Activated CD8-positive, alpha-beta memory T cell treated with anti-CD3 and anti-CD28 coated beads for 36 hours (primary cell): Measurements from ENCODE around the gene MICU1. TPM values are rescaled to one million over a fixed set of nuclear protein-coding genes. Genes with fewer than 3 reads are reported as not detected.

Experiments used
- CTCF ChIA-PET: fragments of 350-600 bp; sonication (Branson Sonifier 250); formaldehyde crosslinking; loops from one replicate; lab custom pipeline; 2021; ENCODE audit warnings: antibody characterized with exemption; lab: Charles Lee
- POLR2A ChIA-PET: fragments of 350-600 bp; sonication (Branson Sonifier 250); formaldehyde crosslinking; loops from one replicate; lab custom pipeline; 2021; ENCODE audit warnings: antibody characterized with exemption; lab: Charles Lee
- total RNA-seq, 2 experiments: library from RNA; stranded (reverse); gene quantifications; one replicate each; pipeline ENCODE4 v1.2.3, GENCODE V29; 2021

Gene MICU1
- total RNA-seq, 2 experiments from 2014 or later, result 24.5 to 27.1 TPM

GRCh38 chr10:72344932-72345331 lies 280.9 kb downstream of the MICU1 start:
- CTCF ChIA-PET, result interaction anchor here (0.7 to 1.7 kb wide), 6 partner anchors 9 to 428 kb away, joined by 3 to 6 read pairs (median 4); no protein-coding TSS in a partner anchor
- POLR2A ChIA-PET, result interaction anchor here (0.7 kb wide), 1 partner anchor 18 kb away, joined by 7 read pairs; no protein-coding TSS in a partner anchor

GRCh38 chr10:72342911-72343310 lies 283.0 kb downstream of the MICU1 start:
- ChIA-PET POLR2A (no interaction called here), CTCF (interaction anchor here (0.9 to 2.2 kb wide), 6 partner anchors 8 to 294 kb away, joined by 3 to 8 read pairs (median 4); no protein-coding TSS in a partner anchor)

GRCh38 chr10:72340510-72341261 lies 285.2 kb downstream of the MICU1 start:
- POLR2A ChIA-PET, result no interaction called here
- CTCF ChIA-PET, result interaction anchor here (0.6 to 1.9 kb wide), 11 partner anchors 8 to 444 kb away, joined by 3 to 5 read pairs (median 3); no protein-coding TSS in a partner anchor

GRCh38 chr10:72338180-72338579 lies 287.7 kb downstream of the MICU1 start:
- ChIA-PET POLR2A (no interaction called here), CTCF (interaction anchor here (0.6 to 5.5 kb wide), 16 partner anchors 11 to 442 kb away, joined by 3 to 54 read pairs (median 5); partner anchors contain the start of gene DDIT4)

GRCh38 chr10:72337722-72338121 lies 288.2 kb downstream of the MICU1 start:
- POLR2A ChIA-PET, result interaction anchor here (0.7 kb wide), 1 partner anchor 19 kb away, joined by 3 read pairs; no protein-coding TSS in a partner anchor
- CTCF ChIA-PET, result interaction anchor here (0.6 to 5.5 kb wide), 36 partner anchors 10 to 441 kb away, joined by 3 to 54 read pairs (median 4); partner anchors contain the start of gene DDIT4

- ChIA-PET POLR2A (interaction anchor here (0.7 to 3.8 kb wide), 2 partner anchors 18 to 39 kb away, joined by 3 to 39 read pairs; no protein-coding TSS in a partner anchor), CTCF (interaction anchor here (0.6 to 5.5 kb wide), 37 partner anchors 10 to 441 kb away, joined by 3 to 54 read pairs (median 4); partner anchors contain the start of gene DDIT4)
Measured at GRCh38 chr10:72337039-72337629, 288.7 kb downstream of the MICU1 start.

GRCh38 chr10:72336259-72337038 lies 289.4 kb downstream of the MICU1 start:
- POLR2A ChIA-PET, result interaction anchor here (1.0 to 3.8 kb wide), 3 partner anchors 39 to 88 kb away, joined by 4 to 39 read pairs (median 7); partner anchors contain the start of gene DDIT4
- CTCF ChIA-PET, result interaction anchor here (0.6 to 5.5 kb wide), 34 partner anchors 8 to 440 kb away, joined by 3 to 54 read pairs (median 4); partner anchors contain the start of gene DDIT4

GRCh38 chr10:72335394-72336258 lies 290.3 kb downstream of the MICU1 start:
- CTCF ChIA-PET, result interaction anchor here (0.6 to 5.5 kb wide), 16 partner anchors 7 to 439 kb away, joined by 3 to 54 read pairs (median 4); partner anchors contain the start of gene DDIT4
- POLR2A ChIA-PET, result interaction anchor here (0.6 to 3.8 kb wide), 8 partner anchors 9 to 87 kb away, joined by 3 to 39 read pairs (median 6); partner anchors contain the start of gene DDIT4

- POLR2A ChIA-PET, result interaction anchor here (0.6 to 3.8 kb wide), 9 partner anchors 8 to 116 kb away, joined by 3 to 39 read pairs (median 6); partner anchors contain the start of gene DDIT4
- CTCF ChIA-PET, result interaction anchor here (0.8 to 5.5 kb wide), 17 partner anchors 8 to 286 kb away, joined by 3 to 54 read pairs (median 4); partner anchors contain the start of gene DDIT4
Measured at GRCh38 chr10:72334825-72335393, 291.0 kb downstream of the MICU1 start.

- POLR2A ChIA-PET, result interaction anchor here (0.8 to 3.8 kb wide), 7 partner anchors 12 to 115 kb away, joined by 3 to 39 read pairs (median 6); no protein-coding TSS in a partner anchor
- CTCF ChIA-PET, result interaction anchor here (0.8 to 5.5 kb wide), 16 partner anchors 8 to 285 kb away, joined by 3 to 54 read pairs (median 4); partner anchors contain the start of gene DDIT4
Measured at GRCh38 chr10:72334196-72334824, 291.6 kb downstream of the MICU1 start.

- ChIA-PET CTCF (interaction anchor here (0.7 to 5.5 kb wide), 14 partner anchors 11 to 284 kb away, joined by 3 to 54 read pairs (median 4); partner anchors contain the start of gene DDIT4), POLR2A (interaction anchor here (0.6 to 3.8 kb wide), 12 partner anchors 11 to 255 kb away, joined by 3 to 41 read pairs (median 6); partner anchors contain the start of gene DDIT4)
Measured at GRCh38 chr10:72333112-72334015, 292.5 kb downstream of the MICU1 start.

- ChIA-PET CTCF (interaction anchor here (0.7 to 1.8 kb wide), 11 partner anchors 10 to 153 kb away, joined by 3 to 15 read pairs (median 4); partner anchors contain the start of gene DDIT4), POLR2A (interaction anchor here (0.6 to 2.8 kb wide), 10 partner anchors 12 to 60 kb away, joined by 4 to 41 read pairs (median 5); partner anchors contain the start of gene DDIT4)
Measured at GRCh38 chr10:72332423-72333111, 293.3 kb downstream of the MICU1 start.

- ChIA-PET CTCF (interaction anchor here (0.7 to 1.8 kb wide), 12 partner anchors 10 to 152 kb away, joined by 3 to 15 read pairs (median 4); partner anchors contain the start of gene DDIT4), POLR2A (interaction anchor here (1.0 to 2.8 kb wide), 10 partner anchors 12 to 71 kb away, joined by 4 to 41 read pairs (median 6); partner anchors contain the start of gene DDIT4)
Measured at GRCh38 chr10:72331575-72332422, 294.1 kb downstream of the MICU1 start.
